Astrocyte (in vitro differentiated cells and primary cell): ENCODE results near the gene MALL. TPM values are rescaled to one million over a fixed set of nuclear protein-coding genes. Genes with fewer than 3 reads are reported as not detected.

Experiments used
- DNase-seq: peaks from one replicate; pipeline ENCODE4 v3.0.0-alpha.2; 2010; ENCODE audit warnings: low read depth
- FAIRE-seq: peaks from 2 replicates; lab custom pipeline; 2011; peaks lifted over from hg19 to GRCh38; lab: Jason Lieb, UNC
- H2AFZ ChIP-seq: 2 replicates; pipeline ENCODE4 v1.6.0; 2012; ENCODE audit warnings: low read depth, low read length, inconsistent platforms
- H3K27ac ChIP-seq: 2 replicates; pipeline ENCODE4 v1.5.1; 2011; ENCODE audit warnings: low read depth, low read length, inconsistent platforms
- H3K27me3 ChIP-seq: 2 replicates; pipeline ENCODE4 v1.6.0; 2011; ENCODE audit warnings: low read length, inconsistent platforms; ENCODE audit not compliant: insufficient read depth
- H3K36me3 ChIP-seq: 2 replicates; pipeline ENCODE4 v1.5.1; 2011; ENCODE audit warnings: low read length, inconsistent platforms; ENCODE audit not compliant: insufficient read depth
- H3K4me1 ChIP-seq: 2 replicates; pipeline ENCODE4 v1.5.1; 2011; ENCODE audit warnings: low read length, inconsistent platforms; ENCODE audit not compliant: insufficient read depth
- H3K4me2 ChIP-seq: 2 replicates; pipeline ENCODE4 v1.6.0; 2012; ENCODE audit warnings: low read length, inconsistent platforms
- H3K4me3 ChIP-seq: 2 replicates; pipeline ENCODE4 v1.5.1; 2011; ENCODE audit warnings: low read depth, mild to moderate bottlenecking, low read length, inconsistent platforms; ENCODE audit not compliant: insufficient read depth
- H3K79me2 ChIP-seq: 2 replicates; pipeline ENCODE4 v1.6.0; 2012; ENCODE audit warnings: mild to moderate bottlenecking, low read length, inconsistent platforms; ENCODE audit not compliant: insufficient read depth
- H3K9ac ChIP-seq: 2 replicates; pipeline ENCODE4 v1.6.0; 2012; ENCODE audit warnings: mild to moderate bottlenecking, low read length, inconsistent platforms
- H3K9me3 ChIP-seq: 2 replicates; pipeline ENCODE4 v1.5.1; 2012; ENCODE audit warnings: low read depth, mild to moderate bottlenecking, low read length, inconsistent platforms; ENCODE audit not compliant: insufficient read depth
- H4K20me1 ChIP-seq: 2 replicates; pipeline ENCODE4 v1.6.0; 2012; ENCODE audit warnings: low read length, inconsistent platforms; ENCODE audit not compliant: insufficient read depth
- H3K27ac Mint-ChIP-seq: one replicate; pipeline ENCODE4 v1.8.0; 2021; ENCODE audit warnings: mild to moderate bottlenecking, mixed read lengths; ENCODE audit not compliant: unreplicated experiment
- H3K27me3 Mint-ChIP-seq: one replicate; pipeline ENCODE4 v1.8.0; 2021; ENCODE audit warnings: low read depth, mixed read lengths; ENCODE audit not compliant: unreplicated experiment
- H3K36me3 Mint-ChIP-seq: one replicate; pipeline ENCODE4 v1.8.0; 2021; ENCODE audit warnings: low read depth, mixed read lengths; ENCODE audit not compliant: unreplicated experiment
- H3K4me1 Mint-ChIP-seq: one replicate; pipeline ENCODE4 v1.8.0; 2021; ENCODE audit warnings: low read depth, mixed read lengths; ENCODE audit not compliant: unreplicated experiment
- H3K4me3 Mint-ChIP-seq: one replicate; pipeline ENCODE4 v1.8.0; 2021; ENCODE audit warnings: mild to moderate bottlenecking, moderate library complexity, mixed read lengths; ENCODE audit not compliant: unreplicated experiment
- H3K9me3 Mint-ChIP-seq: one replicate; pipeline ENCODE4 v1.8.0; 2021; ENCODE audit warnings: mild to moderate bottlenecking, mixed read lengths; ENCODE audit not compliant: unreplicated experiment
- EZH2 ChIP-seq: IDR thresholded peaks from 2 replicates; pipeline ENCODE4 v1.6.1; 2012; ENCODE audit warnings: mild to moderate bottlenecking, low read length, inconsistent platforms; ENCODE audit not compliant: insufficient read depth
- total RNA-seq: library from RNA; stranded (reverse); gene quantifications from 2 replicates; pipeline ENCODE4 v1.2.1, GENCODE V29; 2021
- TF ChIP-seq, protein P1 (sequence below): IDR thresholded peaks from 2 replicates; pipeline ENCODE4 v1.5.1; 2011; ENCODE audit warnings: low read depth, mild to moderate bottlenecking, inconsistent platforms, low read length, moderate library complexity; ENCODE audit not compliant: insufficient read depth

The MALL gene
- total RNA-seq, 1 donor from 2014 or later: 0.36 TPM

DNA sequence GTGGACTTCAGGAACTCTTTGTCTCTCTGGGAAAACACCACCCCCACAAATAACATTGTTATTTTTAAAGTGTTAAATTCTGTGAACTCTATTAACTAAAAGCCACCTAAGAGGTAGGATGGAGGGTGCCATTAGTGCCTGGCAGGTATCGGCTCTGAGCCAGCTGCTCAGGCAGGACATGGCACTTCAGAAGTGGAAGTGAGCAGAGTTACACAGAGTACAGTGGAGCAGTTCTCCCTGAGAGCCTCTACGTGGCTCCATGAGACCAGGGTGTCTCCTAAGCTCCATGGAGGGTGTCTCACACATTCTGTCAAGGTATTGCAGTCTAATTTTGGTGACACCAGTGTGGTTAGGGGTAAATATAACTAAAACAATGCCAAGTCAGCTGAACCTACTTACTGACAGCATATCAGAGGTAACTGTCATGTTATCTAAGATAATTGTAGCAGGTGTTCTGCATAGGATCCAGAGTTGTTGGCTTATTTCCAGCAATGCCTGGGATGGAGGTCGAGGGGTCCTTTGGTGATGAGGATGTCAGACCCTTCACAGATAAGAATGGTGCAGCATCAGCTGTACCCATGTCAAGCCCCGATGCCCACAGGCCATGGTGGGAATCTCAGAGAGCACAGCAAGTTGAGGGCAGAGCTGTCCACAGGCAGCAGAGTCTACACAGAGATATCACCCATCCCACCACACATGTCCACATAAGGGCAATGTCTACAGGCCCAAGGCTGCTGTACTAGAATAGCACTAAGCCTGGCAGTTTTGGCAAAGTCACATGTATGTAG is 8.6 kb upstream of the MALL start:
- DNase-seq (no peak), FAIRE-seq (no peak)
- Mint-ChIP-seq H3K27me3 (peaks cover 13% of the 10 kb centered on the region), H3K9me3 (no peaks in the 10 kb centered on the region), H3K27ac (no peak overlapping the region), H3K4me1 (peaks cover 15% of the 10 kb centered on the region), H3K4me3 (no peak overlapping the region), H3K36me3 (peaks cover 2% of the 10 kb centered on the region)
- H3K27me3 ChIP-seq: no peaks in the 10 kb centered on the region
- no peak overlapping the region for H3K9ac ChIP-seq
- H3K27ac ChIP-seq: peak overlapping the region; percentile 74
- H3K9me3 ChIP-seq: no peaks in the 10 kb centered on the region
- no peak for TF ChIP-seq EZH2
- TF ChIP-seq, protein P1, sequence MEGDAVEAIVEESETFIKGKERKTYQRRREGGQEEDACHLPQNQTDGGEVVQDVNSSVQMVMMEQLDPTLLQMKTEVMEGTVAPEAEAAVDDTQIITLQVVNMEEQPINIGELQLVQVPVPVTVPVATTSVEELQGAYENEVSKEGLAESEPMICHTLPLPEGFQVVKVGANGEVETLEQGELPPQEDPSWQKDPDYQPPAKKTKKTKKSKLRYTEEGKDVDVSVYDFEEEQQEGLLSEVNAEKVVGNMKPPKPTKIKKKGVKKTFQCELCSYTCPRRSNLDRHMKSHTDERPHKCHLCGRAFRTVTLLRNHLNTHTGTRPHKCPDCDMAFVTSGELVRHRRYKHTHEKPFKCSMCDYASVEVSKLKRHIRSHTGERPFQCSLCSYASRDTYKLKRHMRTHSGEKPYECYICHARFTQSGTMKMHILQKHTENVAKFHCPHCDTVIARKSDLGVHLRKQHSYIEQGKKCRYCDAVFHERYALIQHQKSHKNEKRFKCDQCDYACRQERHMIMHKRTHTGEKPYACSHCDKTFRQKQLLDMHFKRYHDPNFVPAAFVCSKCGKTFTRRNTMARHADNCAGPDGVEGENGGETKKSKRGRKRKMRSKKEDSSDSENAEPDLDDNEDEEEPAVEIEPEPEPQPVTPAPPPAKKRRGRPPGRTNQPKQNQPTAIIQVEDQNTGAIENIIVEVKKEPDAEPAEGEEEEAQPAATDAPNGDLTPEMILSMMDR: no peak
- H3K4me3 ChIP-seq: no peak overlapping the region
- H3K4me2 ChIP-seq: no peak overlapping the region
- peaks cover 24% of the 10 kb centered on the region for H3K4me1 ChIP-seq
- peak overlapping the region; percentile 46 for H2AFZ ChIP-seq
- H4K20me1 ChIP-seq: no peaks in the 10 kb centered on the region
- H3K79me2 ChIP-seq: no peaks in the 10 kb centered on the region
- no peaks in the 10 kb centered on the region for H3K36me3 ChIP-seq

GRCh38 chr2:110121592-110121991 is 6.0 kb upstream of the MALL start:
- Histone ChIP-seq H3K4me3 (no peak overlapping the region), H4K20me1 (no peaks in the 10 kb centered on the region), H3K9me3 (no peaks in the 10 kb centered on the region), H3K4me2 (no peak overlapping the region), H3K79me2 (no peaks in the 10 kb centered on the region), H3K9ac (no peak overlapping the region), H3K27me3 (no peaks in the 10 kb centered on the region), H2AFZ (no peak overlapping the region), H3K4me1 (peaks cover 21% of the 10 kb centered on the region), H3K27ac (no peak overlapping the region), H3K36me3 (no peaks in the 10 kb centered on the region)
- Mint-ChIP-seq H3K27me3 (peaks cover 39% of the 10 kb centered on the region), H3K27ac (no peak overlapping the region), H3K36me3 (no peaks in the 10 kb centered on the region), H3K4me1 (peaks cover 15% of the 10 kb centered on the region), H3K4me3 (no peak overlapping the region), H3K9me3 (no peaks in the 10 kb centered on the region)
- TF ChIP-seq EZH2: no peak
- TF ChIP-seq, protein P1: no peak
- no peak for DNase-seq
- no peak for FAIRE-seq

GRCh38 chr2:110121052-110121334 is 5.4 kb upstream of the MALL start:
- Histone ChIP-seq H4K20me1 (no peaks in the 10 kb centered on the region), H3K9me3 (no peaks in the 10 kb centered on the region), H3K9ac (no peak overlapping the region), H3K27ac (no peak overlapping the region), H3K4me1 (peaks cover 15% of the 10 kb centered on the region), H3K4me3 (no peak overlapping the region), H3K27me3 (no peaks in the 10 kb centered on the region), H2AFZ (no peak overlapping the region), H3K4me2 (no peak overlapping the region), H3K79me2 (no peaks in the 10 kb centered on the region), H3K36me3 (no peaks in the 10 kb centered on the region)
- H3K4me3 Mint-ChIP-seq: no peak overlapping the region
- no peak for TF ChIP-seq EZH2
- TF ChIP-seq, protein P1: no peak
- H3K36me3 Mint-ChIP-seq: no peaks in the 10 kb centered on the region
- peaks cover 45% of the 10 kb centered on the region for H3K27me3 Mint-ChIP-seq
- peaks cover 12% of the 10 kb centered on the region for H3K4me1 Mint-ChIP-seq
- FAIRE-seq (no peak), DNase-seq (no peak)
- no peak overlapping the region for H3K27ac Mint-ChIP-seq
- H3K9me3 Mint-ChIP-seq: no peaks in the 10 kb centered on the region
